Liver (tissue), 9 donors: ENCODE data around the gene DDX50. TPM values are rescaled to one million over a fixed set of nuclear protein-coding genes. Genes with fewer than 3 reads are reported as not detected.

ENCODE experiments used
- DNase-seq: peaks from one replicate; pipeline ENCODE4 v3.0.0-alpha.2; 2017; ENCODE audit warnings: low spot score
- H3K27ac ChIP-seq, 2 donors: one replicate each; pipeline ENCODE4 v1.7.0; 2013; ENCODE audit warnings: inconsistent platforms in 2 of 2, low read length in 2 of 2, control low read depth in 1 of 2, low read depth in 1 of 2, mild to moderate bottlenecking in 1 of 2
- H3K27me3 ChIP-seq, 4 donors: one replicate each; pipeline versions ENCODE4 v1.6.1 to v1.7.0; 2013; ENCODE audit warnings: low read length in 3 of 4, inconsistent platforms in 1 of 4, mild to moderate bottlenecking in 1 of 4, moderate library complexity in 1 of 4; ENCODE audit not compliant: control insufficient read depth in 4 of 4, insufficient read depth in 4 of 4
- H3K36me3 ChIP-seq, 4 donors: one replicate each; pipeline versions ENCODE4 v1.6.1 to v1.7.0; 2013; ENCODE audit warnings: low read length in 3 of 4, mild to moderate bottlenecking in 3 of 4, low read depth in 1 of 4, moderate library complexity in 1 of 4; ENCODE audit not compliant: control insufficient read depth in 4 of 4, insufficient read depth in 3 of 4
- H3K4me1 ChIP-seq, 4 donors: one replicate each; pipeline versions ENCODE4 v1.6.1 to v1.7.0; 2013; ENCODE audit warnings: low read length in 3 of 4, mild to moderate bottlenecking in 3 of 4, moderate library complexity in 1 of 4; ENCODE audit not compliant: control insufficient read depth in 4 of 4, insufficient read depth in 4 of 4
- H3K4me3 ChIP-seq, 3 donors: one replicate each; pipeline versions ENCODE4 v1.6.1 to v1.7.0; 2013; ENCODE audit warnings: low read length in 3 of 3, control low read depth in 1 of 3, low read depth in 1 of 3, mild to moderate bottlenecking in 1 of 3
- H3K9ac ChIP-seq, 2 donors: one replicate each; pipeline ENCODE4 v1.7.0; 2013; ENCODE audit warnings: low read length in 2 of 2, mild to moderate bottlenecking in 2 of 2, moderate library complexity in 2 of 2, control low read depth in 1 of 2, low read depth in 1 of 2
- H3K9me3 ChIP-seq, 4 donors: one replicate each; pipeline versions ENCODE4 v1.6.1 to v1.7.0; 2013; ENCODE audit warnings: low read length in 3 of 4; ENCODE audit not compliant: control insufficient read depth in 4 of 4
- EGR1 ChIP-seq, 2 donors: IDR thresholded peaks; 2 replicates each; pipeline ENCODE4 v1.6.1; 2016 to 2018; ENCODE audit warnings: antibody characterized with exemption in 2 of 2, low read depth in 2 of 2
- FOXA2 ChIP-seq: IDR thresholded peaks from 2 replicates; pipeline ENCODE4 v1.6.1; 2016; ENCODE audit warnings: antibody characterized with exemption
- GABPA ChIP-seq, 2 donors: IDR thresholded peaks in 1 of 2; conservative IDR thresholded peaks in 1 of 2; 2 replicates each; pipeline ENCODE4 v1.6.1; 2016; ENCODE audit warnings: antibody characterized with exemption in 2 of 2, mild to moderate bottlenecking in 1 of 2, moderate library complexity in 1 of 2
- HNF4A ChIP-seq, 2 donors: conservative IDR thresholded peaks; 2 replicates each; pipeline ENCODE4 v1.6.1; 2016; ENCODE audit warnings: antibody characterized with exemption in 2 of 2, mild to moderate bottlenecking in 2 of 2
- HNF4G ChIP-seq: IDR thresholded peaks from 2 replicates; pipeline ENCODE4 v1.6.1; 2016; ENCODE audit warnings: antibody characterized with exemption
- JUND ChIP-seq, 2 donors: IDR thresholded peaks; 2 replicates each; pipeline ENCODE4 v1.6.1; 2016; ENCODE audit warnings: antibody characterized with exemption in 2 of 2
- NR2F2 ChIP-seq: IDR thresholded peaks from 2 replicates; pipeline ENCODE4 v1.6.1; 2016; ENCODE audit warnings: antibody characterized with exemption
- RAD21 ChIP-seq, 2 donors: IDR thresholded peaks; 2 replicates each; pipeline ENCODE4 v1.6.1; 2016; ENCODE audit warnings: antibody characterized with exemption in 2 of 2, mild to moderate bottlenecking in 2 of 2
- RXRA ChIP-seq, 2 donors: IDR thresholded peaks; 2 replicates each; pipeline ENCODE4 v1.6.1; 2017 to 2018; ENCODE audit warnings: antibody characterized with exemption in 2 of 2, mild to moderate bottlenecking in 1 of 2
- SP1 ChIP-seq: IDR thresholded peaks from 2 replicates; pipeline ENCODE4 v1.6.1; 2018; ENCODE audit warnings: antibody characterized with exemption, mild to moderate bottlenecking
- TAF1 ChIP-seq: conservative IDR thresholded peaks from 2 replicates; pipeline ENCODE4 v1.6.1; 2016; ENCODE audit warnings: antibody characterized with exemption, mild to moderate bottlenecking
- YY1 ChIP-seq: IDR thresholded peaks from 2 replicates; pipeline ENCODE4 v1.6.1; 2016; ENCODE audit warnings: antibody characterized with exemption, mild to moderate bottlenecking
- WGBS: extraction: QIAGEN DNeasy Blood & Tissue Kit; methylation state at CpG from one replicate; pipeline ENCODE4 v1.1.7; 2013; 5-methylcytosine and 5-hydroxymethylcytosine counted together
- polyA plus RNA-seq, 2 donors: library from polyadenylated mRNA; stranded (reverse) in 1 of 2; unstranded in 1 of 2; fragments of 200-250 nt in 1 of 2; fragments of >200 nt in 1 of 2; fragmentation: Nextera tagmentation in 1 of 2; extraction: Ambion mirVana in 1 of 2; gene quantifications; one replicate each; pipeline versions ENCODE4 v1.2.1 to v1.2.3, GENCODE V29; 2013 to 2015
- total RNA-seq, 2 donors: library from RNA; depleted of rRNA; stranded (reverse); fragments of >200 nt; gene quantifications; one replicate each; pipeline ENCODE4 v1.2.3, GENCODE V29; 2014
- TF ChIP-seq, protein P1 (sequence below): IDR thresholded peaks from 2 replicates; pipeline ENCODE4 v1.6.1; 2016; ENCODE audit warnings: antibody characterized with exemption
- TF ChIP-seq, protein P2 (sequence below): fragments of 150-350 bp; IDR thresholded peaks from 2 replicates; pipeline ENCODE4 v1.5.1; 2017; ENCODE audit warnings: improper control_type of control experiment, low read depth, low read length; ENCODE audit not compliant: missing input control
- TF ChIP-seq, protein P3 (sequence below): IDR thresholded peaks from 2 replicates; pipeline ENCODE4 v1.6.1; 2016; ENCODE audit warnings: antibody characterized with exemption, mild to moderate bottlenecking
- donor health status: healthy.
- donor health status: healthy.
- donor health status: healthy.
- donor health status: healthy.
- donor health status: healthy.

The DDX50 gene
- total and polyA plus RNA-seq, 4 donors = 7.0 to 18.8 (median 10.5) TPM

DNA sequence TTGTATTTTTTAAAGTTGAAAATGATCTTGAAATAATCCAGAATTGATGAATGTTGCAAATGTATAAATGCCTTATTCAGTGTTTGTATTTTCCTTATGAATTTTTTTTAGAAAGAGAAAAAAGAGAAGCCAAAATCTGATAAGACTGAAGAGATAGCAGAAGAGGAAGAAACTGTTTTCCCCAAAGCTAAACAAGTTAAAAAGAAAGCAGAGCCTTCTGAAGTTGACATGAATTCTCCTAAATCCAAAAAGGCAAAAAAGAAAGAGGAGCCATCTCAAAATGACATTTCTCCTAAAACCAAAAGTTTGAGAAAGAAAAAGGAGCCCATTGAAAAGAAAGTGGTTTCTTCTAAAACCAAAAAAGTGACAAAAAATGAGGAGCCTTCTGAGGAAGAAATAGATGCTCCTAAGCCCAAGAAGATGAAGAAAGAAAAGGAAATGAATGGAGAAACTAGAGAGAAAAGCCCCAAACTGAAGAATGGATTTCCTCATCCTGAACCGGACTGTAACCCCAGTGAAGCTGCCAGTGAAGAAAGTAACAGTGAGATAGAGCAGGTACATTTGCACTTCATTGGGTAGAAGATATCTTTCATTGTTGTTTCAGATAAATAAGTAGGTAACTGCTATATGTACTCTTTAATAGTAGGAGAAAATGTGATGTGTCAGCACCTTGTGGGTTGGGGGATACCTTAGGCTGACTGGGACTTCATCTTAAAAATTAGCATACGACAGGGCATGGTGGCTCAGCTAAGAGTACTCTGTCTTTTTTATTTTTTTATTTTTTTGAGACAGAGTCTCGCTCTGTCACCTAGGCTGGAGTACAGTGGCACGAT is 58.8 kb downstream of the DDX50 start (continued):
- TF ChIP-seq, protein P1, sequence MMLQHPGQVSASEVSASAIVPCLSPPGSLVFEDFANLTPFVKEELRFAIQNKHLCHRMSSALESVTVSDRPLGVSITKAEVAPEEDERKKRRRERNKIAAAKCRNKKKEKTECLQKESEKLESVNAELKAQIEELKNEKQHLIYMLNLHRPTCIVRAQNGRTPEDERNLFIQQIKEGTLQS = no peak
- no peak for TF ChIP-seq TAF1
- TF ChIP-seq SP1 = no peak

DNA sequence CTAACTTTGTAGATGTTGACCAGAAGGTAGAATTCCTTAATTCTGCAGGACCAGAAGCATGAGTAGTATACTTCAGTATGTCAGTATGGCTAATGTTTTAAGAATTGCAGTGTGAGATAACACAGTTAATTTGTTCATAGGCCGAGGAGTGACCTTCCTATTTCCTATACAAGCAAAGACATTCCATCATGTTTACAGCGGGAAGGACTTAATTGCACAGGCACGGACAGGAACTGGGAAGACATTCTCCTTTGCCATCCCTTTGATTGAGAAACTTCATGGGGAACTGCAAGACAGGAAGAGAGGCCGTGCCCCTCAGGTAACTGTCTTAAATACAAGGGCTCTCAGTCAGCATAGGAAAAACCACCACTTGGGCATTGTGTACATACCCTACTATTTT is 62.0 kb downstream of the DDX50 start:
- TF ChIP-seq HNF4A (conservative IDR thresholded peaks at IDR 0.05) (no peak), FOXA2 (no peak), HNF4G (no peak), RAD21 (IDR thresholded peaks at IDR 0.05) (no peak), YY1 (no peak), NR2F2 (no peak), TAF1 (no peak), EGR1 (IDR thresholded peaks at IDR 0.05; ENCODE audit: low read depth in 2 of 2) (no peak), SP1 (no peak), GABPA (IDR thresholded peaks at IDR 0.05 in 1 of 2, conservative IDR thresholded peaks at IDR 0.05 in 1 of 2) (no peak), JUND (IDR thresholded peaks at IDR 0.05) (no peak), RXRA (IDR thresholded peaks at IDR 0.05) (no peak)
- TF ChIP-seq, protein P2, sequence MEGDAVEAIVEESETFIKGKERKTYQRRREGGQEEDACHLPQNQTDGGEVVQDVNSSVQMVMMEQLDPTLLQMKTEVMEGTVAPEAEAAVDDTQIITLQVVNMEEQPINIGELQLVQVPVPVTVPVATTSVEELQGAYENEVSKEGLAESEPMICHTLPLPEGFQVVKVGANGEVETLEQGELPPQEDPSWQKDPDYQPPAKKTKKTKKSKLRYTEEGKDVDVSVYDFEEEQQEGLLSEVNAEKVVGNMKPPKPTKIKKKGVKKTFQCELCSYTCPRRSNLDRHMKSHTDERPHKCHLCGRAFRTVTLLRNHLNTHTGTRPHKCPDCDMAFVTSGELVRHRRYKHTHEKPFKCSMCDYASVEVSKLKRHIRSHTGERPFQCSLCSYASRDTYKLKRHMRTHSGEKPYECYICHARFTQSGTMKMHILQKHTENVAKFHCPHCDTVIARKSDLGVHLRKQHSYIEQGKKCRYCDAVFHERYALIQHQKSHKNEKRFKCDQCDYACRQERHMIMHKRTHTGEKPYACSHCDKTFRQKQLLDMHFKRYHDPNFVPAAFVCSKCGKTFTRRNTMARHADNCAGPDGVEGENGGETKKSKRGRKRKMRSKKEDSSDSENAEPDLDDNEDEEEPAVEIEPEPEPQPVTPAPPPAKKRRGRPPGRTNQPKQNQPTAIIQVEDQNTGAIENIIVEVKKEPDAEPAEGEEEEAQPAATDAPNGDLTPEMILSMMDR = no peak
- TF ChIP-seq, protein P1 = no peak
- TF ChIP-seq, protein P3, sequence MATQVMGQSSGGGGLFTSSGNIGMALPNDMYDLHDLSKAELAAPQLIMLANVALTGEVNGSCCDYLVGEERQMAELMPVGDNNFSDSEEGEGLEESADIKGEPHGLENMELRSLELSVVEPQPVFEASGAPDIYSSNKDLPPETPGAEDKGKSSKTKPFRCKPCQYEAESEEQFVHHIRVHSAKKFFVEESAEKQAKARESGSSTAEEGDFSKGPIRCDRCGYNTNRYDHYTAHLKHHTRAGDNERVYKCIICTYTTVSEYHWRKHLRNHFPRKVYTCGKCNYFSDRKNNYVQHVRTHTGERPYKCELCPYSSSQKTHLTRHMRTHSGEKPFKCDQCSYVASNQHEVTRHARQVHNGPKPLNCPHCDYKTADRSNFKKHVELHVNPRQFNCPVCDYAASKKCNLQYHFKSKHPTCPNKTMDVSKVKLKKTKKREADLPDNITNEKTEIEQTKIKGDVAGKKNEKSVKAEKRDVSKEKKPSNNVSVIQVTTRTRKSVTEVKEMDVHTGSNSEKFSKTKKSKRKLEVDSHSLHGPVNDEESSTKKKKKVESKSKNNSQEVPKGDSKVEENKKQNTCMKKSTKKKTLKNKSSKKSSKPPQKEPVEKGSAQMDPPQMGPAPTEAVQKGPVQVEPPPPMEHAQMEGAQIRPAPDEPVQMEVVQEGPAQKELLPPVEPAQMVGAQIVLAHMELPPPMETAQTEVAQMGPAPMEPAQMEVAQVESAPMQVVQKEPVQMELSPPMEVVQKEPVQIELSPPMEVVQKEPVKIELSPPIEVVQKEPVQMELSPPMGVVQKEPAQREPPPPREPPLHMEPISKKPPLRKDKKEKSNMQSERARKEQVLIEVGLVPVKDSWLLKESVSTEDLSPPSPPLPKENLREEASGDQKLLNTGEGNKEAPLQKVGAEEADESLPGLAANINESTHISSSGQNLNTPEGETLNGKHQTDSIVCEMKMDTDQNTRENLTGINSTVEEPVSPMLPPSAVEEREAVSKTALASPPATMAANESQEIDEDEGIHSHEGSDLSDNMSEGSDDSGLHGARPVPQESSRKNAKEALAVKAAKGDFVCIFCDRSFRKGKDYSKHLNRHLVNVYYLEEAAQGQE = no peak
- H3K36me3 ChIP-seq = peaks cover 22 to 72% (median 58%) of the 10 kb centered on the region in 4 donors

More for the DNA sequence above, 62.0 kb downstream of the DDX50 start:
- Histone ChIP-seq H3K4me1 (peaks cover 0 to 3% (median 1%) of the 10 kb centered on the region in 4 donors), H3K9ac (no peak overlapping the region), H3K4me3 (no peak overlapping the region), H3K27ac (no peak overlapping the region), H3K27me3 (no peaks in the 10 kb centered on the region), H3K9me3 (no peaks in the 10 kb centered on the region)
- DNase-seq = no peak
- WGBS = 93% methylated on average over 4 of the region's 4 CpGs
